H1 (cell line): ENCODE measurements around the gene HMCN2. TPM values are rescaled to one million over a fixed set of nuclear protein-coding genes. Genes with fewer than 3 reads are reported as not detected.

Experiments
- HDAC2 ChIP-seq, 2 experiments: fragments of 300-600 bp in 1 of 2; sonication (generic) in 1 of 2; IDR thresholded peaks; 2 replicates each; pipeline ENCODE4 v1.6.1; 2011 to 2012; ENCODE audit warnings: low read depth in 2 of 2, low read length in 2 of 2, mild to moderate bottlenecking in 2 of 2, moderate library complexity in 2 of 2, borderline replicate concordance in 1 of 2, inconsistent platforms in 1 of 2
- HDAC6 ChIP-seq: IDR thresholded peaks from one replicate; pipeline ENCODE4 v1.7.1; 2012; ENCODE audit warnings: low read depth, mild to moderate bottlenecking, inconsistent platforms, low read length, moderate library complexity
- RNF2 ChIP-seq: fragments of 200-900, 300-1000 bp; sonication (generic); IDR thresholded peaks from 2 replicates; pipeline ENCODE4 v1.7.1; 2016; ENCODE audit warnings: borderline replicate concordance, low read depth, mild to moderate bottlenecking, antibody characterized with exemption, low read length; ENCODE audit not compliant: poor library complexity, severe bottlenecking; ENCODE audit errors: missing control alignments
- RXRA ChIP-seq: IDR thresholded peaks from 2 replicates; pipeline ENCODE4 v1.6.1; 2011; ENCODE audit warnings: low read depth, mild to moderate bottlenecking, low read length, moderate library complexity; ENCODE audit not compliant: insufficient read depth
- TEAD4 ChIP-seq: IDR thresholded peaks from 2 replicates; pipeline ENCODE4 v1.6.1; 2012; ENCODE audit warnings: low read depth, low read length, inconsistent platforms, mixed read lengths
- USF2 ChIP-seq: IDR thresholded peaks from 2 replicates; pipeline ENCODE4 v1.6.1; 2011; ENCODE audit warnings: low read length, improper control_type of control experiment
- polyA plus RNA-seq, 7 experiments: library from polyadenylated mRNA; depleted of rRNA in 3 of 7; stranded (reverse) in 5 of 7; unstranded in 2 of 7; fragments of >200 nt in 5 of 7; fragments of 200-250 nt in 2 of 7; gene quantifications; 1 replicate in 5 of 7; 2 replicates in 1 of 7; 4 replicates in 1 of 7; pipeline versions ENCODE4 v1.2.1 to v1.2.3, GENCODE V29; 2011 to 2013; ENCODE audit warnings: missing spikeins in 2 of 7, mixed read lengths in 2 of 7
- total RNA-seq: library from RNA; stranded (reverse); fragmentation: NEBNext Ultra II Directional; extraction: Animal tissue kit (Norgen Biotek cat#: 25700); gene quantifications from 2 replicates; pipeline ENCODE4 v1.2.1, GENCODE V29; 2021

HMCN2 gene
- total and polyA plus RNA-seq, 2 of the 8 experiments (the other 6 are each of a cell fraction or from before 2014, with no cell fraction given), result 5.0 to 9.1 TPM

- TF ChIP-seq RNF2 (no peak), RXRA (no peak), USF2 (no peak), HDAC6 (no peak), HDAC2 (IDR thresholded peaks at IDR 0.05; ENCODE audit: borderline replicate concordance in 1 of 2, low read depth in 2 of 2, low read length in 2 of 2) (no peak), TEAD4 (no peak)
These were observed 25.9 kb downstream of the HMCN2 start (continued) for GRCh38 chr9:130291474-130291873.
